ENCODE results near the gene CSRP3.

The CSRP3 gene

DNA sequence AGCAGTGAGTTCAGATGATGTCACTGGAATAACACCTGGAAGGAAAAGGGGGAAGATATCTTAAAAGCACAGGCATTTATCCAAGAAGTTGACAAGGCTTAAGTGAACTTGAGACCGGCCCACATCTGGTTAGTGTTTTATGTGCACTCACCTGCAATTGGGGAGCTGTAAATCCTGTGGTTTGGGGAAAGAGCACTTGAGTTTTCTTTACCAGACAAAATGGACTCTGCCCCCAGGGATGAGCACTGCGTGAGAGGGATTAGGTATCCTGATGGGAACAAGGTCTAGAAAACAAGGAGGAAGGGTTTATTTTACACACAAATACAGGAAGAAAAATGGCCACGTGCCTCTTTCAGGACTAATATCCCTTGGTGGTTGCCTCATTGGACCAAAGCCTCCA is 23.8 kb upstream of the CSRP3 start:
- DNase-seq (ENCODE audit: low spot score), result no peak

DNA sequence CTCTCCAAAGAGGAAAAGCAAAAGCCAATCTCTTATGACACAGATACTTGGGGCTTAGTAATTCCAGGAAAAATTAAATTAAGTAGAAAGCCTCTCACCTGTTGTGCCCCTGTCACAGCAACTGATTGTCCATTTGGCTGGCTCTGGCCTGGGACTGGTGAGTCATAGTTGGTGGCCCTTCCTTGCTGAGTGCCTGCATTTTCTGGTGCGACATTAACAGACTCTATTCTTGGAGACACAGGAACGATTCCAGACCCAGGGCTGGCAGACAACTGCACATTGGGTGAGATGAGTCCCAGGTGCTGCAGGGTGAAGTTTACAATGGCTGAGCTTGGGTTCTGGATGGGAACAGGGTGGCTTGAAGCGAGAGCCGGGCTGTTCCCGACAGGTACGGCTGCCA is 23.3 kb upstream of the CSRP3 start:
- no peak for DNase-seq (ENCODE audit: low spot score)

DNA sequence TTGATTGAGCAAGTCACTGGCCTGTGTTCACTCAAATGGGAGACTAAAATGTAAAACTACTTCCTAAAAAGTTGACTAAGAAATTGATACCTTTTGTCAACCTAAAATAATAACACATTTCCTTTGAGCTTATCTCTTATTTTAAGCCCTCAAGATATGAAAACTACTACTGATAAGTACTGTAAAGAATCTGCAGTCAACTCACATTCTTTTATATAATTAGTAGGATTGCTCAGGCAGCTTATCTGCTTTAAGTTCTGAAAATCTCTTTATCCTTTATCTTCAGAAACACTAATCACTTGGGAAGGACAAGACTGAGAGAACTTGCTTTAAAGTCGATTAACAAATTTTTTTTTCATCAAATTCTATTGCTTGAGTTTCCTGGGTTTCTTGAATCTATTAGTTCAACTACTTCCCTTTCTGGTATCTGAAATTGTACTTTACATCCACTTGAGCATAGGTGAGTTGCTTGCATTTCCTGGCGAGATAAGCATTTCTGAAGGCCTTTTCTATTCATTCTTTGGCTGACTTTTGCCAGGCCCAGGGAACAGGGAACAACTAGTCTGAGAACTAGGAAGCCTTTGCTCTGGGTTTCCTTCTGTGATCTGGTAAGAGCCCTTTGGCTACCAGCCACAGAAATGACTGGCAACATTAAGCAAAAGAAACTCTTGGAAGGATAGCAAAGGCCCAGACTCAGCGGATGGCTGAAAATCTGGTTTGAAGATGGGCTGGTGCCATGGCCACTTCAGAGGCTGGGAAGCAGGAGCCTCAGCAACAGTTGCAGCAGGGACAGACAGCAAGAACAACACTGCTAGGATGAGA is 19.3 kb upstream of the CSRP3 start:
- DNase-seq (ENCODE audit: low spot score), result no peak

DNA sequence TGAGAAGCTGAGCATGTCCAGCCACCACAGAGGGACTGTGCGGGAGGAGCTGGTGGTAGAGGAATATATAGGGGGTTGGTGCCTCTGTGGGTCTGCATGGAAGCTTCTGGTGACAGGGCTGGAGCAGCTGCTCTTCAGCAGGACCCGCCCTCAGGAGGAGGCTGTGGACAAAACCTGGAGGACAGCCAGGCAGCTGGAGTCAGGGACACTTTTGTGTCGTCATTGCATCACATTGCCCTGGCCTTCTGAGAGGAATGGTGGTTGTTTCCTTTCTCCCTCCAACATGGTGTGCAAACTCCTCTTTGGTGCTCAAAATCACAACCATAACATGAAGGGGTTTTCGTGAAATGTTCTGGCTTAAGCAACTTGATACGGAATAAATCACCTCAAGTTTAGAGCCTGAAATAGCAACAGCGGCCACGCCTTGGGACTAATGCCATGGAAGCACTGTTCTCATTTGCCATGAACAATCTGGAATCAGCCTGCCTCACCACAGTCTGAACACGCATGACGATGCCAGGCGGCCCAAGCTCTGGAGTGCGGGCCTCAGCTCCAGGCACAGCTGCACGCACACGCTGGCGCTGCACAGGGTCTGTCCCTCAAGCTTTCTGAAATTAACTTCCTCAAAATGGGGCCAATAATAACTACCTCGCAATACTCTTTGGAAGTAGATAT is 17.1 kb upstream of the CSRP3 start:
- no peak for DNase-seq (ENCODE audit: low spot score)

DNA sequence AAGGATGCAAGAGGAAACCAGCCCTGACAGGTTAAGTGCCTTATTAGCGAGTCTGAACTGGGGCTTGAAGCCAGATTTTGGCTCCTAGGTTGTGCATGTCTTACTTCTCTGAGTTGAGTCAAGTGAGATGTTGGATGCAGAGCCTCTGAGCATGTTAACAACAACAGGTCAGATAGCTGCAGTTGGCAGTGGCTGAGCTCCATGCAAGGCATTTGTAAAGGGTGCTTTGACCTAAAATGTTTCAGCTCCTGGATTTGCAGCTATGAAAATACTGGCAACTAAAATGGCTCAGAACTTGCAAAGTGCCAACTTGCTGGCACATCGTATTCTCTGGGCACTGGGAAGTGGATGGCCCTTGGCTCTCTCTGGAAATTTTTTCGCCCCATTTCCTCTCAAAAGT is 16.4 kb upstream of the CSRP3 start:
- no peak for DNase-seq (ENCODE audit: low spot score)

DNA sequence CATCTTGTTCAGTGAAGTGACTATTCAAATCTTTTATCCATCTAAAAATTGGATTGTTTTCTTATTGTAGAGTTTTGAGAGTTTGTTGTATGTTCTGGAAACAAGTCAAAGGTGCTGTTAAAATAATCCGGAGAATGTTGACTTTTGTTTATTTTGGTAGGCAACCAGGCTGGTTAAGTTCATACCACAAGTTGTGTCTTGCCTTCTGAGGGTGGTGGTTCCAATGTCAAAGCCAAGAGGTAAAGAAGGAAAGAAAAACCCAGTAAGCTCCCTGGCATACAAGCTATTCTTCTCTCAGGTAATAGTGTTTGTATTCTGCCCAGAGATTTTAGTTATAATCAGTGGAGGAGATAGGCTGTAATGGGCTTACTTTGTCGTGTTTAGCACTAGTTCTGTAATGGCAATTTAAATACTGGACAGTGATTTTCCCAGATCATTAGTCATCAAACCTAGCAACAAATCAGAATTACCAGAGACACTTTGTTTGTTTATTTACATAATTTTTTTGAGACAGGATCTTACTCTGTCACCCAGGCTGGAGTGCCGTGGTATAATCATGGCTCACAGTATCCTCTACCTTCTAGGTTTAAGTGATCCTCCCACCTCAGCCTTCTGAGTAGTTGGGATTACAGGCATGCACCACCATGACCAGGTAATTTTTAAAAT is 15.1 kb upstream of the CSRP3 start:
- DNase-seq (ENCODE audit: low spot score), result no peak

DNA sequence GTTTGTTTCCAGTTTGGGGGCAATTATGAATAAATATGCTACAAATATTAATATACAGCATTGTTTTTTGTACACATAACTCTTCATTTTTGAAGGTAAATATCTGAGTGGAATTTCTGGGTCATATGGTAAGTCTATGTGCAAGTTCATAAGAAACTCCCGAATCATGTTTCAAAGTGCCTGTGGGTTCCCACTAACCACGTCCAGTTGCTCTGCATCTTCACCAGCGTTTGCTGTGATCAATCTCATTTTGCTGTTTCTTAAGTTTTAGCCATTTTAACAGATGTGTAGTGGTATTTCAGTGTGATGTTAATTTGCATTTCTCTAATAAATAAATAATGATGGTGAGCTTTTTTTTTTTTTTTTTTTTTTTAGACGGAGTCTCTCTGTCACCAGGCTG is 14.2 kb upstream of the CSRP3 start:
- no peak for DNase-seq (ENCODE audit: low spot score)

DNA sequence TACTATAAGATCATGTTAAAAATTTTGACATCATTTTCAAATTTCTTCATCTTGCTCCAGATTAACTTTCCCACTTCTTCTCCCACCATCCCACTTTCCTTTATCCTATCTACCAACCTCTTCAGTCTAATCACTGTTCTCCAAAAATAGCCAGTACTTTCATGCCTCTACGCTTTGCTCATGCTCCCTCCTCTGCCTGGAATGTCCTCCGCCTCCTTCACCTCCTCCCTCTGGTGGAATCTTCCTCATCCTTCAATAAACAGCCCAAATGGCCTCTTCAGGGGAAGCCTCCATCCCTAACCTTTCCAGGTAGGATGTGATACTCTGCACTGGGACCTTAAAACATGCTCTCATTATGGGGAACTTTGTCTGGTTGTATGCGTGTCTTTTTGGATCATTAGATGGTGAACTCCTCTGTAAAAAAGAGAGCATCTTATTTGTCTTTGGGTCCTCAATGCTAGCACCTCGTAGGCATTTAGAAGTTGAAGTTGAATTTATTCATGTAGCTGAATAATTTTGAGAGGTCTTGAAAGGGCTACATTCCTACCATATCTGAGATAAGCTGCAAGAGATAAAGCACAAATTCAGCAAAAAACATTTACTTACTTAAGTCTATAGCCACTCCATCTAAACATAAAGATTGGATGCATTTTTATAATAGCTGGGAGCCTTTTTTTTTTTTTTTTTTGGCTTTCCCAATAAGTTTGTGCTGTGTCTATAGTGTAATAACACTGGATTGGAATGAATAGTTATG is 8.0 kb upstream of the CSRP3 start:
- no peak for DNase-seq (ENCODE audit: low spot score)

DNA sequence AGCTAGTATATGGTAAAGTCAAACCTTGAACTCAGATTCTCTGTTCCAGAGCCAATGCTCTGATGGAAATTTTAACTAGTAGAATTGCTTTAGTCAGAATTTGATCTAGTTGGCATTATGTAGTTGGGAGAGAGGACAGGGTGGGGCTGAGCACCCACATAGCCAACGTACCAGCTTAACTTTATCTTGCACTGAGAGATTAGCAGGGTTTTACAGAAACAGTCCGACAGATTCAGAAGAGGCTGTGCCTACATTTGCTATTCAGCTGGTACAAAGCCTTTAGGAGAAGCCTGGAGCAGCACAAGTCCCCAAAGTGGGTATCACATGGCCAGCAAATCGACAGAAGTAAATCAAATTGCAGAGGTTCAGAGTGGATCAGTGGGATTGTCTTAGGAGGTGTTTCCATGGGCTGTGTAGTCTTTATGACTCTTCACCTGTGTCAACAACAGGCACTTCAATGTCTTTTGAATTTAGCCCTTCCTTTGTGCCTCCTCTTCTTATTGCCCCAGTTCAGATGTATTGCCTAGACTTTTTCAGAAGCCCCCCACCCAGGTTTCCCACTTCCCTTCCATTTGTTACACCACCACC is 7.3 kb upstream of the CSRP3 start:
- DNase-seq (ENCODE audit: low spot score), result no peak

DNA sequence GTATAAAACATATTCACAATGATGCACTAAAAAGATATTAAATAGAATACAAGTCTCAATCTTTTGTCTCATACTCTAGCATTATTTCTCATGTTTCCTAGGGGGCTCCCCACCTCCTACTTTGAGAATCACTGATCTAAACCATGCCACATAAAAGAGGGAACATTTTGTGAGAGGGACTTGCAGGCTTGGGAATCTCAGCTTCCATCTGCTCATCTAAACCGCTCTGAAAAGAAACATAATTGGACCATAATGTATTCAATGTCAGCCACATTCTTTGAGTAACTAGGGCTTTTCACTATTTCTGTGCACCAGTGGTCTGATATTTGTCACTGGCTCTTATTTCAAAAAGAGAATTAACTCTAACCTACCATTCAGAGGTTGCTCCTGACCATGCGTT is 6.4 kb upstream of the CSRP3 start:
- DNase-seq (ENCODE audit: low spot score), result no peak

DNA sequence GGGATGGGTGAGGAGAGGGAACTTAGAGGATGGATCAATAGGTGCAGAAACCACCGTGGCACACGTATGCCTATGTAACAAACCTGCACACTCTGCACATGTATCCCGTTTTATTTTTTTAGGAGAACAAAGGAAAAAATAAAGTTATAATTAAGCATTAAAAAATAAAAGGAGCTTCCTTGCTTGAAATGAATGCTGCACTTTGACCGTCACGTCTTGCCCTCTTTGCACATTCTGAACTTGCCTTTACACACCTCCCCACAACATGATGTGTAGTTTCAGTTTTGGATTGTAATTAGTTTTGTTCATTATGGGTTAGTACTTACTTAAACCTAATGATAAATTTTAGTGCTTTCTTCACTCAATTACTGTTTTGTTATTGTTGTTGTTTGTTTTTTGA is 3.1 kb upstream of the CSRP3 start:
- DNase-seq (ENCODE audit: low spot score), result no peak

DNA sequence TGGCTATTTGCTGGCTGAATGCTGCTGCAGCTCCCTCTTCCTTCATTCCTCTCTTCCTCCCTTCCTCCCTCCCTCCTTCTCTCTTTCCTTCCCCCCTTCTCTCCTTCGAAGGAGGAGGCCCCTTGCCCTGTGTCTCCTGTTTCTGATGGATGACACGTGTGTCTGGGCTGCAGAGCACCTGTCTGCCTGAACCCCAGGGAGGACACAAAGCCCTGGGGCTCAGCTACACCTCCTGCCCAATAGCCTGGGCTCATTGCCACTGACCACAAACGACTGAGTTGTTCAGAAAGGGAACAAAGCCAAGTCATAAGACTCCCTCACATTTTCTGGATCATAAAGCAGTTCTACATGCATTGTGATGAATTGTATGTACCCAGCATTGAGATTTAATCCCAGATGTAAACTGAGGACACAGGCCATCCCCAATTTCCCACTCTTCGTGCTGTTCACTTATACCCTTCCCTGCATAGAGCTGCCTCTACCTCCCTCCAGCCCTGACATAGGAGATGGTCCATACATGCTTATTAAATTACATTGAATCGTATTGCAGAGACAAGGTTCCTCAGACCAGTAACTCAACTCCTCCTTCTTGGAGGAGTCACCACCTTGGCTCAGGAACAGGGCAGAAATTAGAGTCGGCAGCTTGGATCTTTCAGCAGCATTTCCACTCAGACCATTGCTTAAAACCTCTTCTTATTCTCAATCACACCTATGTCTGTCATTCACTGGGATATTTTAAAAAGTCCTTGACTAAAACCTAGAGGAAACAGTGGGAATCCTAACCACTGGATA is 1.2 kb downstream of the CSRP3 start:
- peak; percentile 13 for DNase-seq (ENCODE audit: low spot score)

DNA sequence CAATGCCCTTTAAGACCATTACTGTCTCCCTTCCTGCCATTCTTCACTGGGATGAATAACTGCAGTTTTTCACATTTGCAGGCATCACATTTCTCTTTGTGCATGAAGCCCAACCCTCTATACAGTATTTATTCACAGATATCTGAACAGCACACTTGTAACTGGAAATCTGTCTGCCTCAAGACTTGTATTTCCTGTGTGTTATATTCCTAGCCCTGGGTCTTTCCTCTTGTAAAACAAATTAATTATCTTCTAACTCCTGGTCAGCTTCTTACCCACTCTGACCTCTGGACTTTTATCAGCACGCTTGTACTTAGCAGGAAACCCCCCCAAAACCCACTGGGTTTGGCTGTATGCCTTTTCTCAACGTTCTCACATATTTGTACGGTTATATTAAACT is 2.0 kb downstream of the CSRP3 start:
- DNase-seq (ENCODE audit: low spot score), result no peak

DNA sequence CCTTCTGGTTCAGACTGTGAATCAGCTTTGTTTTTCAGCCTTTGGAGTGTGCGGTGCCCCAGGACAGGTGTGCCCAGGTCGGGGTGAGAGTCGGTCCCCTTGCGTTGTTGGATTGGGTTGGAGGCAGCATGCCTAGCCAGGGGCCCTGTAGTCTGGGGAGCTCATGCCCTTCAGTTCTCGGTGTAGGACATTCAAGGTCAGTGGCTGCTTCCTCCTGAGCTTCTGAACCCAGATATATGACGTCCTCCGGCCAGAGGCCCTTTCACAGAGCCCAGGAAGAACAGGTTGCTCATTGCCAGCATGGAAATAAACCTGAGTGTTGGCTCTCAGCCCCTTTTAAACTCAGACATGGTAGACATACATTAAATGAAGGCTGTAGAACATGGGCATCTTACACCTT is 2.7 kb downstream of the CSRP3 start:
- no peak for DNase-seq (ENCODE audit: low spot score)

DNA sequence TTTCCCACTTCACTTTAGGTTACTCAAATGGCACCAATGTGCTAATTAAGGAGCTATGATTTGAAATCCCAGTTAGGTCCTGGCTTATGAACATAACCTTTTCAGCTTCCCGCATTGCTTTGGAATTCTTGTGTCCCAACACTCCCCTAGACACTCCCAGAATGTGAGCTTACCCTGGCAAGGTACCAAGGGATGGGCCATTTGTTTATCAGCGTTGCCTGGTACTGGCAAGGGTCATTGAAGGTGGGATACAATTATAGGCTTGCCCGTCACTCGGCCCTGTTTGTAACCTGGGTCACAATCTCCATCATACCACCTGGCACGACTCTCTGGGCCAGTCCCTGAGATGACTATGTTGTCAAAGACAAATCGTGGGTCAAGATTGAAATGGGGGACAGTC is 5.4 kb downstream of the CSRP3 start:
- no peak for DNase-seq (ENCODE audit: low spot score)

DNA sequence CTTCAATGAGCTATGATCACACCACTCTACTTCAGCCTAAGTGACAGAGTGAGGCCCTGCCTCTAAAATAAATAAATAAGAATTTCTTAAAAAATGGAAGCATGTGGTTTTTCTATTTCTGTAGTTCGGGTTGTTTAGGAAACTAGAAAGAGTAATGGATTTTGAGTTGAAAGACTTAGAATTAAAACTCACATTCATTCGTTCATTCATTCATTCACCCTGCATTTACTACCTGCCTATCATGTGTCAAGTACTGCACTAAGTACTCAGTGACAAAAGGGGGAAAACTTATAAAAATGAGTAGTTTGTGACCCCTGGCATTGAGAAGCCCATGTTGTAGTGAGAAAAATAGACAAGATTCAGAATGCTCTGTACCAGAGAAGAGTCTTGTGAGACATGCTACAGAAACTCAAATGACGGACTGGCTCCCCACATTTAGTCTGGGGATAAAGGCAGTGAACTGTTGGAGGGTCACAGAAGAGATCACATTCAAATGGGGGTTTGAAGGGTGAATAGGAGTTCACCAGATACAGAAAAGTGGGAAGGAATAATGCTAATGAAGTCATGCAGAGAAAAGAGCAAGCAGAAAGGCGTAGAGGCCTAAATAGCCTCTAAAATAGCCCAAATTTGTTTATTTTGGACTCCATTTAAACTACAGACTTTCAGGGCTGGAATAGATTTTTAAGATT is 7.0 kb downstream of the CSRP3 start:
- no peak for DNase-seq (ENCODE audit: low spot score)

DNA sequence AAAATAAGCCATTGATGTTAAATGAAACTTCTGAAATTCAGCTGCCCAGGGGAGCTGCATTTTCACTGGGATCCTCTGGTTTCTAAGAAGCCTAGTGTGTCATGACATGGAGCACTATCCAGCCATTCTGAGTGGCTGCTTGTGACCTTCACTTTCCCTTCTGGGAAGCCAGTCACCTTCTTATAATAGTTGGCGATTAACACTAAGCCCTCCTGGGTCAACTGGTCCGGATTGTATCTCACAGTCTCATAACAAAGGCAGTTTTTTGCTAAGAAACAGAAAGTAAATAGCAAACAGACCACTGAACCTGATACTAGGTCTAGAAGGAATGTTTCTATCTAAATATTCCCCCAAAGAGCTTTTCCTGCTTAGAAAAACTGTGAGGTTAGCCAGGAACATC is 7.9 kb downstream of the CSRP3 start:
- DNase-seq (ENCODE audit: low spot score), result no peak

DNA sequence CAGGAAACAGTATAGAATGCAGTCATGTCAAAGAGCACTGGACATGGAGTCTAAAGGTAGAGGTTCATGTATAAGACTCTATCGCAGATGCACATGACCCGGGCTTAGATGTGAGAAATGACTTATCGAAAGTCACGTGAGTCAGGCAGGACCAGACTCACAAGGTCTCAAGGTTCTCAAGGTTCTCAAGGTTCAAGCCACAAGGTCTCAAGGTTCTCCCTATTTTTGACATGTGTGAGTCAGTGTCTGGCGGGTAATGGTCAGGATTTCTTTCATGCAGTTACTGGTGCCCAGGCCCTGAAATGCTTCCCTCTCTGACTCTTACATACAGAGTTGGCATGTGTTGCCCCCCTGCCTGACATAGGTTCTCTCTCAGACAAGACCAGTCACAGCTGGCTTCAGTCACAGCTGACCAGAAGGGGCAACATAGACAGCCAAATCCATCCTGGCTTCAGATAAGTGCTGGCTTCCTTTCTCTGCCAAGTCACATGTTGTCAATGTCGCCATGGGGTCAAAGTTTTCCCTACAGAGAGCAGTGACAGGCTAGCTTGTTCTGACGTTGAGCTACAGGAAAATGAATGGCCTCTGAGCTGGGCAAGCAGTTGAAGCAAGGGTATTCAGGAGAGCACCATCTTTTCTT is 10.1 kb downstream of the CSRP3 start:
- DNase-seq (ENCODE audit: low spot score), result no peak

DNA sequence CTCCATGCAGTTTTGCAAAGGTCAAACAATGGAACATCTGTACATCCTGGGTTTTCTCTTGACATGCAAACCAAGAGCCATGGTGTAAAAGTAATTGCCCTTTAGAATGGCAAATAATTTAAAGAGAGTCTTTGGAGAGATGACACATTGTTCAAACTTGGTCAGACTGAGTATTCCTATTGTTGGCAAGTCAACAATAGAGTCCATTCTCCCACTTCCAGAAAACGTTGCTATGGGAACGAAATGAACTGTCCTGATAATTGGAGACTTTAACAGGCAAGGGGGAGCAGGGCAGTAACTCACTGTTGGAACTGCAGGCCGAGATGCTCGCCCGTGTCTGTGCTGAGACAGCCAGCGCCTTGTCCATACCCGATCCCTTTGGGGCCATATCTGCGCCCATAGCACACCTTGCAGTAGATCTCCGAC is 13.9 kb downstream of the CSRP3 start:
- DNase-seq (ENCODE audit: low spot score), result no peak

DNA sequence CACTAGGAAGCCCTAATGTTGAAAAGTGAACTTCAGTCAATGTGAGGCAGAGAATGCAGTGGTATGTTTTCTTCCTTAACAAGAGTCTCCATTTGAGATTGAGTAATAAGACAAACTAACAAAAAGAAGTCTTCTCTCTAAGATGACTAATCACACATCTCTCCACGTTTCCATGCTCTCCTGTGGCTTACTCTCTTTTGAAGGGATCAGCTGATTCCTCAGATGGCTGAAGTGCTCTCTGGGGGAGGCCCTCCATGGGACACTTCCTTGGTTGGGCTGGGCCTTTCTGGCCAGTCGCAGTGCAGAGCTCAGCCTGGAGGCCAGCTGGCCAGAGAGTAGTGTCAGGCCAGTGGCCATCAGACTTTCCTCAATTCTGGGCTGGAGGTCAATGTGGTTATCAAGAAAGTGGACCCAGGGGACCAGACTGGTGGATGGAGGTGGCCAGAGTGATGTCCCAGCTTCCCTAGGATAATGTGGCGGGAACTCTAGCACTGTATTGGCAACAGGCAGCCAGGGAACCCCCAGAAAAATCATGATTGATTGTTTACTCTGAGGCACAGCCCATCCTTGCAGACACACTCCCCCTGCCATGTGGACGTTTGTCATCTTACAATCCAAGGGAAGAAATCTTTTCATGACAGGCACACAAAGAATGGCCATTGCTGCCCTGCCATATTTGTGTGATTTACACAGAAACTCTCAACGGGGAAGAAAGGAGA is 14.5 kb downstream of the CSRP3 start:
- DNase-seq (ENCODE audit: low spot score), result no peak

Data from SW480 (cell line).